HG02759 (cell line): ENCODE data around the gene ZNF473.
"Not testable (repeated sequence)": the region's sequence is repeated elsewhere in the genome, so short reads cannot be mapped to it uniquely, and the experiment has no call there.

Source experiments
- ATAC-seq: cut with Tn5 transposase; IDR thresholded peaks from one replicate; pipeline ENCODE4 v1.9.1; 2021; ENCODE audit warnings: mild to moderate bottlenecking, moderate library complexity; ENCODE audit not compliant: unreplicated experiment

Gene ZNF473

DNA sequence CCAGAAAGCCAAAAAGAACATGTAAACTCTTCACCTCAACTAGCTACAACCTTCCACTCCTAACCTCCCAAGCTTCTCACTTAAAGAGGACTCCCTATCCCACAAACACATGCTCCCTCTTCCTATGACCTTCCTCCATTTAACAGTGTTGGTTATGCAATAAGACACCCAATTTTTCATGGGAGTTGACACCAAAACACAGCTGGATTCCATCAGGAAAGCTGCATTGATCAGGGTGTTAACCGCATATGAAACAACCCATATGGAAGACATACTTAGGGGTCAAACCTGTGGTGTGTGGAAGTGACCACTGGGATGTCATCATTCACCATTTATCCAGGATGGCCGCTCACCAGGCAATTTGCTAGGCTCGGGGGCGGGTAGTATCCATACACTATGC lies 21.9 kb downstream of the ZNF473 start:
- ATAC-seq = no peak

DNA sequence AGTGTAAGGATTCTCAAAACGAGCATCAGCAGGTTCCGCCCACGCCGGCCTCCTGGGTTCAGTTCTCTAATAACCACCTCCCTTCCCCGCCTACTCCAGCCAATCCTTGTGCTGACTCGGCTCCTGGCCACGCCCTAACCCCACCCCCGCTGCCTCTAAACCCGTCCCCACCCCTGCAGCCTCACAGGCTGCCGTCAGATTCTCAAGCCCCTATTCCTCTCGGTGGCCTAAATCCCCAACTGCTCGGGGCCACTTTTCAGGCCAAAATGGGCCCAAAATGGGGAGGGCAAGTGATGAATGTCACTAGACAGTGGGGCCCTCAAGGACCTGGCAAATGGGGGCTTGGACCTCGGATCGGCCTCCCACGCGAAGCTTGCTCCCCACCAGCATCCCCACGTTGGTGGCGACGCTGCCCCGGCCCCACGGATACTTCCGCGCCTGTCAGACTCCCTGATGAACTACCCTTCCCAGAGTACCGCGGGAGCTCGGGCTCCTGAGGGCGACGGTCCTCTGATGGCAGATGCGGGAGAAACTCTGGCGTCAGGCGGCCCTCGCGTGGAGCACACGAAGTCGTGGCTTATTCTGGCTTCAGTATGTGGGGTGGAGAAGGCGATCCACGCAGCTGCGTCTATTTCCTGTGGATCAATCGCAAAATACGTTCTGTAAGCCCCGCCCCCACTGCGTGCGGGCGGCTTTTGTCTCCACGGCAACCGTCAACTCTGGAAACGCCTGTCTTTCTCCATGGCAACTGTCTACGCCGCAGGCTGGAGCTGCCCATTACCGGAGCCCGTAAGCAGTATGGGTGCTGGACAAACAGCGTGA lies 24.8 kb downstream of the ZNF473 start:
- ATAC-seq = peak; percentile 61

DNA sequence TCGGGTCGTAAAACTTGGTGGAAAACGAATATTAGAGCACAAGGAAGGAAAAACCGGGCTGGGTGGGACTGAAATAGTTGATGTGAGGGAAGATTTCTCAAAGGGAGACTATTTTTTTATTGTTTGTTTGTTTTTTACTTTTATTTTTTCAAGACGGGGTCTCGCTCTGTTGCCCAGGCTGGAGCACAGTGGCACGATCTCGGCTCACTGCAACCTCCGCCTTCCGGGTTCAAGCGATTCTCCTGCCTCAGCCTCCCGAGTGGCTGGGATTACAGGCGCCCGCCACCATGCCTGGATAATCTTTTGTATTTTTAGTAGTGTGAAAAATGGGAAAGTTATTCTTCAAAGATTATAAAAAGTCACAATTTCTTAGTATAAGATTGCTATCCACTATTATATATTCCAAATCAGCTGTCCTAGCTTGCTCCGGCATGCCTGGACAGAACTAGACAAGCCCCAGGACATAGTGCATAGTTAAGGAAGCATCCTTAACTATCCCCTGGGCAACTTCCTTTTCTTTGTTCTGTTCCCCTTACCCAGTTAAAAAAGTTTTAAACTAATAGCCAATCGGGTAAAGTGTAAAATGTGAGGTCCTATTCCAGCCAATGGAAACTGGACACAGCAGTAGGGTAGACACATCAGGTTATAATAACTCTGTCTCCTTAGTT lies 25.6 kb downstream of the ZNF473 start:
- not testable (repeated sequence) for ATAC-seq

DNA sequence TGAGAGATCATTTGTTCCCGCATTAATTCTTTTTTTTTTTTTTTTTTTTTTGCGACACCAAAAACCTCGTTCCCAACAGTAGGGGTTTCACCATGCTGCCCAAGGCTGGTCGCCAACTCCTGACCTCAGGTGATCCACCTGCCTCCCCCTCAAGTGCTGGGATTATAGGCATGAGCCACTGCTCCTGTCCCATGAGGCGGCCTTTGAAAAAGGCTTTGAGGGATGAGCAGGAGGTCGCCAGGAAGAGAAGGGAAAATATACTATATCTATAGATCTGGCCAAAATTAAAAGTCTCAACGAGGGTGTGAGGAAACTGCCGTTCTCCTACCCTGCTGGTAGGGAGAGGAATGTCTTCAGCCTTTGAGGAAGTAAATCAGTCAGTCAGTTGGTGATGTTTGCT lies 26.2 kb downstream of the ZNF473 start:
- no peak for ATAC-seq

DNA sequence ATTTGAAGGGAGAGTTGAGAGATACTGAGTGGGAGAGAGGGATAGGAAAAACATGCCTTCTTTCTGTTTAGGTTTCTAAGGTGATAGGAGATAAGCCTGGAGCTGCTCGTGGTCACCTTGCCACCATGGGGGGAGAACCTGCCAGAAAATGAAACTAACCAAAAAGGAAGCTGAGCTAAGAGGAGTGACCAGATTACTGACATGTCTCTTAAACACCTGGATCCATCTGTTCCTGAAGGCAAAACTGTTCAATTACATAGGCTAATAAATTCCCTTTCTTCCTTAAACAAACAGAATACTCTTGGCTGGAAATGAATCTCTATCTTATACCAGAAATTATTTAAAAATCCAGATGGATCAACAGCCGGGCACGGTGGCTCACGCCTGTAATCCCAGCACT lies 27.3 kb downstream of the ZNF473 start:
- no peak for ATAC-seq

DNA sequence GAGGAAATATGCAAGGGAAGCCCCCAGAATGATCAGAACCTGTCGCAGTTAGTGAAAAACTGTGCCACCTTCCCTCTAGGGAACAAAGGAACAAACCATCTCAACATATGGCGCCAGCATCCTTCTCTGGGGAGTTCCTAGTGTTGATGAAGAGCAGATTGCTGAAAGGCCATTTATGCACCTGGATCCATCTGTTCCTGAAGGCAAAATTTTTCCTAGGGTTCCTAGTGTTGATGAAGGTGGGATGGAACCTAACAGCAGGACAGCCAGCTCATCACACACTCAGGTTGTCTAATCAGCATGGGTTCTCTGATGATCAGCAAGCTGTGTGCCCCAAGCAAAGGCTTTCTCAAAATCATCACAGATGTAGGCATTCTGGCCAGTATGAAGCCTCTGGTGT lies 32.6 kb downstream of the ZNF473 start:
- no peak for ATAC-seq

DNA sequence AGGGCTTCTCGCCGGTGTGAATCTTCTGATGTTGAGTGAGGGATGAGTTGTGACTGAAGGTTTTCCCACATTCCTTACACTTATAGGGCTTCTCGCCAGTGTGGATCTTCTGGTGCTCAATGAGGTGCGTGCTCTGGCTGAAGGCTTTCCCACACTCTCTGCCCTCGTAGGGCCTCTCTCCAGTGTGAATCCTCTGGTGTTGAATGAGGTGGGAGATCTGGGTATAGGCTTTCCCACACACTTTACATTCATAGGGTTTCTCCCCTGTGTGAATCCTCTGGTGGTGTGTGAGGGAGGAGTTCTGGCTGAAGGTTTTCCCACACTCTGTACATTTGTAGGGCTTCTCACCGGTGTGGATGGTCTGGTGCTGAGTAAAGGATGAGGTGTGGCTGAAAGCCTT lies 33.2 kb downstream of the ZNF473 start:
- ATAC-seq = no peak

DNA sequence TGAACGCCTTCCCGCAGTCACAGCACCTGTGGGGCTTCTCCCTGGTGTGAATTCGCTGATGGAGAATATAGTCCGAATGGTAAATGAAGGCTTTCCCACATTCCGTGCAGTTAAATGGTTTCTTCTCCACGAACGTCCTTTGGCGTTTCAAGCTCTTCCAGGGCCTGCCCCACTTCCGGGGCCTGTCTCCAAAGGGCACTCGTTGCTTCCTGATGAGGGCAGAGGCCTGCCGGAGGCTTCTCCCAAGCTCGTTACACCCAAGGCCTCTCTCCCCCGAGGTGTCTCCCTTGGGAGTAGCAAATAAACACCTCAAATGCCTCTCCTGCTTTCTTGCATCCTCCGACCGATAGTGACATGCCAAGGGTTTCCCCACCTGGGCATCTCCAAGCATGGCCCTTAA lies 34.3 kb downstream of the ZNF473 start:
- ATAC-seq = no peak

DNA sequence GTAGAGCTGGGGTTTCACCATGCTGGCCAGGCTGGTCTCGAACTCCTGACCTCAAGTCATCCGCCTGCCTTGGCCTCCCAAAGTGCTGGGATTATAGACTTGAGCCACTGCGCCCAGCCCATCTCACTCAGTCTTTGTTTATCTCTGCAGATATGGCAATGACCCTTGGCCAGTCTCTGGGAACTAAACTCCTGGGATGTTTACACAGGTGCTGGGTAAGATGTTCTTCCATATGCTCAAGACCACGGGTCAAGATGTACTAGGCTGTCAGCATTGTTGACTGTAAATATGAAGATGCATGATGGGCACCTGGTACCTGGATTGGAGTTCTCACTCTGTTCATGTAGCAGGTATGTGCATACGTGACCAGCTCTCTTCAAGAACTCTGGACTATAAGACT lies 35.8 kb downstream of the ZNF473 start:
- ATAC-seq = no peak

DNA sequence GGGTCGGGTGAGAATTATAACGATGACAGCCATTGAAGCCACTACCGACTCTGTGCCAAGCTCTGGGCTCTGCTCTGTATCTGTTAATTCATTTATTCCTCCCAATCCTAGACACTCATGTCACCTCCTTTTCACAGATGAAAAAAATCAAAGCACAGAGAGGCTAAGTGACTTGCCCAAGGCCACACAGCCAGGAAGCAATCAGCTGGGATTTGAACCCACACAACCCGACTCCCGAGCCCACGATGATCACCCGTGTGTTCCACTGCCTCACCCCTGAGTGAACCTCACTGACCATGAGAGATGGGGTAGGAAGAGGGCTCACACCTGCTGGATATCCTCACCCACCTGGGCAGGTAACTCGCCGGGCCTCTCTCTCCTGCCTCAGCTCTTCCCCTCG lies 40.1 kb downstream of the ZNF473 start:
- no peak for ATAC-seq

DNA sequence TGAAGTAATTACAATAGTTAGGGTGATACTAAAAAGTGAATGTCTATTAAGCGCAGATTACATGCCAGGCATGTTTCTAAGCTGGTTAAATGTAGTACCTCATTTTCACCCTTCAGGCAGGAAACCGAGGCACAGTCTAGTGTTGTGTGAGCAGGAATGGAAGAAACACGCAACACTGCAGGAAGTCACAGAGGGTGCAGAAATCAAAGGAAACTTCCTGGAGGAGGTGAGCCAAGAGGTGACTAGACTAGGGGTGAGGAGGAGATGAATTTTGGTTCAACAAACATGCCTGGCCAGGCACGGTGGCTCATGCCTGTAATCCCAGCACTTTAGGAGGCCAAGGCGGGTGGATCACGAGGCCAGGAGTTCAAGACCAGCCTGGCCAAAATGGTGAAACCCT lies 41.8 kb downstream of the ZNF473 start:
- ATAC-seq = no peak

DNA sequence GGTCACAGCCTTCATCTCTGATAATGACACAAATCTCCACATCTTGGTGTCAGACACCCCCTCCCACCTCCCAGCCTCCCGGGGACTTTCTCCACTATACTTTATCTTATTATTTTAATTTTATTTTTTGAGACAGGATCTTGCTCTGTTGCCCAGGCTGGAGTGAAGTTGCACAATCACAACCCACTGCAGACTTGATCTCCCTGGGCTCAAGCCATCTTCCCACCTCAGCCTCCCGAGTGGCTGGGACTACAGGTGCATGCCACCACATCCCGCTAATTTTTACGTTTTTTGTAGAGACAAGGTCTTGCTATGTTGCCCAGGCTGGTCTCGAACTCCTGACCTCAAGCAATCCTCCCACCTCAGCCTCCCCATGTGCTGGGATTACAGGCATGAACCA lies 42.6 kb downstream of the ZNF473 start:
- ATAC-seq = not testable (repeated sequence)

DNA sequence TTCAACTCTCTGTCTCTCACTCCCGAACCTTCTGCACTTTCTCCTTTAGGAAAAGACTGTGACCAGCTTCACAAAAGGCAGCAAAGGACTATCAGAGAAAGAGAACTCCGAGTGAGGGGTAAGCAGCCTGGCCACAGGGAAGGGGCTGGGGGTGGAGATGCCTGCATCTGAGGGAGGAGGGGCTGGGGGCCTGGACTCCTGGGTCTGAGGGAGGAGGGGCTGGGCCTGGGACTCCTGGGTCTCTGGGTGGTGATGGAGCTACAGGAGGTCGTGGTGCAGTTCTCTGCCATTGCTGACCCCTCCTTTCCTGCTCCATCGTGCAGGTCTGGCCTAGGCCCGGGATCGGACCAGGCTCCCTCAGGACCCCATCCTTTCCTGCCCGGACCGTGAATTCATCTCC lies 49.3 kb downstream of the ZNF473 start:
- not testable (repeated sequence) for ATAC-seq

DNA sequence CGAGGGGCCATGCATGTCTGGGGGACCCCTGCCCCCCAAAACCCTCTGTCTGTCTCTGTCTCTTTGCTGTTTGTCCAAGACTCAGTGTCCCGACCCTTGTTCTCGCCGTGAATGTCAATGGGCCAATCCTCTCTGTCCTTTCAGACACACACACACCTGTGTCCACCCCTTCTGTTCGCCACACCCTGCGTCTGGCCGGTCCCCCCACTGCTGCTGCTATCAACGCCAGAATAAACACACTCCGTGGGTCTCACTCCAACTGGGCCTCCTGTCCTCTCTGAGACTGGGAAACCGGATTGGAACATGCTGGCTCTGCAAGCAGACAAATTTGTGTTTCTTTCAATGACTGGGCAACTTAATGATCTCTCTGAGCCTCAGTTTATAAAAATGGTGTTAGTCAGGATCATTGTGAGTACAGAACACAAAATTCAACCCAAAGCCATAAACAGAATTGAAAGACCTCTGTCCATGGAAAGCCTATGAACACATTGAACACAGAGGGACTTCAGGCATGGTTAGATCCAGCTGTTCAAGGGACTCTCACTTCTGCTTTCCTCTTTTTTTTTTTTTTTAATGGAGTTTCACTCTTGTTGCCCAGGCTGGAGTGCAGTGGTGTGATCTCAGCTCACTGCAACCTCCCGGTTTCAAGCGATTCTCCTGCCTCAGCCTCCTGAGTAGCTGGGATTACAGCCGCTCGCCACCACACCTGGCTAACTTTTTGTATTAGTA lies 50.0 kb downstream of the ZNF473 start:
- not testable (repeated sequence) for ATAC-seq

DNA sequence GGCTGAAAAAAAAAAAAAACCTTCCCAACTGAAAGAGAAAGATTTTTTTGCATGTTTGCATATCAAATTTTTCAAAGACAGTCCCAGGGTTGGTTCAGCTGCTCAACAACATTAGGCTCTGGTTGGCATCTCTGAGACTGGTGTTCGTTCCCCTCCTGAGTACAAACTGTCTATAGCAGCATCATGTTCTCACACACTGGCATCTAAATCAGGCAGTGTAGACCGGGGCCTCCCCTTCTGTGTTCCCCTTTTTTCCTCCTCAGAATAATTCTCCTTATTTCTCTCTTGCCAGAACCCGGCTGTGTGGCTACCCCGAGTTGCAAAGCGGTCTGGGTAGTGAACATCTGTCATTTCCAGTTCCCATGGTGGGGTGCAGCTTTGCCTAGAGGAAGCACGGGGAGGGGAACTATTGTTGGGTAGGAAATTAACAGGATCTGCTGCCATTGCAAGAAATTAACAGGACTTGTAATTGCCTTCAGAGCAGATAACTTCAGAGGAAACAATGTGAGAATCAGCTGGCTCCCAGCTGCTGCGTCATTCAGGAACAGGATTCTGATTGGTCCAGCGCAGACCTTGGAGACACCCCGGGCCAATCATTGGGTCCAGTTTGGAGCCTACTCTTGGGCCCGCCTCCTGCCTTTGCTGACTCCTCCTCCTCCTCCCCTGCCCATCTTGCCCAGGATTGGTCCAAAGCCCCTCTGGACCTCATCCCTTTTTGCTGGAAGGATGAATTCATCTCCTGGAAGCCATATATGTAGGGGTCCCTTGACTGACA lies 51.0 kb downstream of the ZNF473 start:
- not testable (repeated sequence) for ATAC-seq

DNA sequence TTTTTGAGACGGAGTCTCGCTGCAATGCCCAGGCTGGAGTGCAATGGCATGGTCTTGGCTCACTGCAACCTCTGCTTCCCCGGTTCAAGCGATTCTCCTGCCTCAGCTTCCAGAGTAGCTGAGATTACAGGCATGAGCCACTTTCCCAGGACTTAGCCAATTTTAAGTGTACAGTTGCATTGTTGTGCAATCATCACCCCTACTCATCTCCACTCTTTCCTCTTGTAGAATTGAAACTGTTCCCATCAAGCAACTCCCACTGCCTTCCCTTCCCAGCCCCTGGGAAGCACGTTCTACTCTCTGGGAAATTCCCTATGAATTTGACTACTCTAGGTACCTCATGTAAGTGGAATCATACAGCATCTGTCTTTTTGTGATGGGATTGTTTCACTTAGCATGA lies 53.2 kb downstream of the ZNF473 start:
- ATAC-seq = not testable (repeated sequence)

DNA sequence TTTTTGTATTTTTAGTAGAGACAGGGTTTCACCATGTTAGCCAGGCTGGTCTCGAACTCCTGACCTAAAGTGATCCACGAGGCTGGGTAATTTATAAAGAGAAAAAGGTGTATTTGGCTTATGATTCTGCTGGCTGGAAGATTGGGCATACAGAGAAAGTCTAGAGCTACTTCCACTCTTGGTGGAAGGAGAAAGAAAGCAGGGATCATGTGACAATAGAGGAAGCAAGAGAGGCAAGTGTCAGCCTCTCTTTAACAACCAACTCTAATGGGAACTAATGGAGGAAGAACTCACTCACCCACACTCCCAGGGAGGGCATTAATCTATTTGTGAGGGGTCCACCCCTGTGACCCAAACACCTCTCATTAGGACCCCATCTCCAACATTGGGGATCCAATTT lies 58.6 kb downstream of the ZNF473 start:
- ATAC-seq = not testable (repeated sequence)

DNA sequence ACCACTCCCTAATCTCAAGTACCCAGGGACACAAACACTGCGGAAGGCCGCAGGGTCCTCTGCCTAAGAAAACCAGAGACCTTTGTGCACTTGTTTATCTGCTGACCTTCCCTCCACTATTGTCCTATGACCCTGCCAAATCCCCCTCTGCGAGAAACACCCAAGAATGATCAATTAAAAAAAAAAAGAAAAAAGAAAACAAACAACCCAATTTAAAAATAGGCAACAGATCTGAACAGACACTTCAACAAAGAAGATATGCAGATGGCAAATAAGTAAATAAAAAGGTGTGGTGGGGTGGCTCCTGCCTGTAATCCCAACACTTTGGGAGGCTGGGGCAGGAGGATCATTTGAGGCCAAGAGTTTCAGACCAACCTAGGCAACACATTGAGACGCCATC lies 61.3 kb downstream of the ZNF473 start:
- ATAC-seq = not testable (repeated sequence)

DNA sequence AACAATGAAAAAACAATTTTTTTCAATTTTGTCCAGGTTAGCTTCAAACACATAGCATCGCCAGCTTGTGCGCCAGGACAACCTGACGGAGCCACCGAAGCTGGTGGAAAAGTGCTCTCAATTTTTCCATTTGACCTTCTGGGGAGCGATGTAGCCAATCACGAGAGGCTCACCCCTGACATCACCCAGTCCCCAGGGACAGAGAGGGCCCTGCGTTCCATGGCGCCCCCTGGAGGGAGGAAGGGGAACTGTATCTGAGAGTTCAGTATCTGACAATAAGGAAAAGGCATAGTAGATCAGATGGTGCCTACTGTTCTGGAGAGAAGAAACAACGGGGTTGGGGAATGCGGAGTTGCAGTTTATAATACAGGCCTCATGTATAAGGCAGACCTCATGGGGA lies 64.9 kb downstream of the ZNF473 start:
- not testable (repeated sequence) for ATAC-seq

DNA sequence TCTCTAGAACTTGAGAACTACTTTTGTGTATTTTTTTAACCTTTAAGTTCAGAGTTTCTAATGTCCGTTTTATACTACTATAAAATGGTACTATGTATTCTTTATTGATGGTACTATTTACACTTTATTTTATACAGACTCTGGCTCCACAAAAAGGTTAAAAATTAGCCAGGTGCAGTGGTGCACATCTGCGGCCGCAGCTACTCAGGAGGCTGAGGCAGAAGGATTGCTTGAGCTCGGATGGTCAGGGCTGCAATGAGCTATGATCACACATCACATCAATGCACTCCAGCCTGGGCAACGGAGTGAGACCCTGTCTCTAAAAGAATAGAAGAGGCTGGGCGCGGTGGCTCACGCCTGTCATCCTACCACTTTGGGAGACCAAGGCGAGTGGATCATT lies 66.0 kb downstream of the ZNF473 start:
- ATAC-seq = not testable (repeated sequence)

DNA sequence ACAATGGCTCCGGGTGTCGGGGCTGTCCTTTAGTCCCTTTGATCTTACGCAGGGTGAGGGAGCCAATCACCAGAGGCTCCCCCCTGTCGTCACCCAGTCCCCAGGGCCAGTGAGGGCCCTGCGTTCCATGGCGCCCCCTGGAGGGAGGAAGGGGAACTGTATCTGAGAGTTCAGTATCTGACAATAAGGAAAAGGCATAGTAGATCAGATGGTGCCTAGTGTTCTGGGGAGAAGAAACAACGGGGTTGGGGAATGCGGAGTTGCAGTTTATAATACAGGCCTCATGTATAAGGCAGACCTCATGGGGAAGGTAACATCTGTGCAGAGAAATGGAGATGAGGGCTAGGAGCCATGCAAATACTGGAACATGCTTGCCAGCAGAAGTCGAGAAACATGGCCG lies 66.8 kb downstream of the ZNF473 start:
- ATAC-seq = not testable (repeated sequence)
